ELR (cell line): ENCODE measurements around the gene FAM222A.

Source experiments
- DNase-seq: peaks from one replicate; pipeline ENCODE4 v3.0.0-alpha.2; 2015; ENCODE audit warnings: low read depth

FAM222A gene

GRCh38 chr12:109772622-109773321 is 59.1 kb downstream of the FAM222A start:
- no peak for DNase-seq

GRCh38 chr12:109773384-109774011 is 59.9 kb downstream of the FAM222A start:
- no peak for DNase-seq

GRCh38 chr12:109775172-109775881 is 61.7 kb downstream of the FAM222A start:
- DNase-seq, result peak; percentile 76

GRCh38 chr12:109776624-109777023 is 63.0 kb downstream of the FAM222A start:
- DNase-seq, result no peak

GRCh38 chr12:109777544-109777943 is 63.9 kb downstream of the FAM222A start:
- peak; percentile 55 for DNase-seq

GRCh38 chr12:109778684-109779083 is 65.1 kb downstream of the FAM222A start:
- DNase-seq, result no peak

GRCh38 chr12:109779382-109779781 is 65.8 kb downstream of the FAM222A start:
- peak; percentile 30 for DNase-seq

- DNase-seq, result no peak
Measured at GRCh38 chr12:109781668-109782325, 68.2 kb downstream of the FAM222A start.

- no peak for DNase-seq
Measured at GRCh38 chr12:109782326-109782703, 68.7 kb downstream of the FAM222A start.

GRCh38 chr12:109783135-109783964 is 69.7 kb downstream of the FAM222A start:
- DNase-seq, result no peak

GRCh38 chr12:109783965-109784244 is 70.3 kb downstream of the FAM222A start:
- no peak for DNase-seq

- no peak for DNase-seq
Measured at GRCh38 chr12:109785854-109786253, 72.2 kb downstream of the FAM222A start.

- DNase-seq, result no peak
Measured at GRCh38 chr12:109786799-109787198, 73.2 kb downstream of the FAM222A start.

GRCh38 chr12:109789526-109790048 is 76.0 kb downstream of the FAM222A start:
- no peak for DNase-seq

GRCh38 chr12:109792992-109793391 is 79.4 kb downstream of the FAM222A start:
- no peak for DNase-seq

- DNase-seq, result no peak
Measured at GRCh38 chr12:109793411-109793810, 79.8 kb downstream of the FAM222A start.

- DNase-seq, result no peak
Measured at GRCh38 chr12:109793826-109794501, 80.3 kb downstream of the FAM222A start.

GRCh38 chr12:109795023-109795422 is 81.4 kb downstream of the FAM222A start:
- DNase-seq, result peak; percentile 88

- DNase-seq, result no peak
Measured at GRCh38 chr12:109796057-109796456, 82.4 kb downstream of the FAM222A start.

- DNase-seq, result peak; percentile 25
Measured at GRCh38 chr12:109797905-109798669, 84.5 kb downstream of the FAM222A start.
